ENCODE data around the gene TUBE1.
"Not testable (repeated sequence)": the region's sequence is repeated elsewhere in the genome, so short reads cannot be mapped to it uniquely, and the experiment has no call there.

DNA sequence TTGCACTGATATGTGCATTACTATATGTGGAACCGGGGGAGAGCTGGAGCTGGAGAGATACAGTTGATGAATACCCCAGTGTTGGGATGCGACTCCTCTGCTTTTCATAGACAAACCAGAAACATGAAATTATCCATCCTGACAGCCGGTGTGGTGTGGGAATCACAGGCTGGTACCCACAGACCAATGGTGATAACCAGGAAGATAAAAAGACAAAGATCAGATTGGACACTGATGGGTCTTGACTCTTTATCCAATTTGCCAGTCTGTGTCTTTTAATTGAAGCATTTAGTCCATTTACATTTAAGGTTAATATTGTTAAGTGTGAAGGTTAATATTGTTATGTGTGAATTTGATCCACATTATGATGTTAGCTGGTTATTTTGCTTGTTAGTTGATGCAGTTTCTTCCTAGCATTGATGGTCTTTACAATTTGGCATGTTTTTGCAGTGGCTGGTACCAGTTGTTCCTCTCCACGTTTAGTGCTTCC lies 36.0 kb downstream of the TUBE1 start:
- TF ChIP-seq, protein P1, sequence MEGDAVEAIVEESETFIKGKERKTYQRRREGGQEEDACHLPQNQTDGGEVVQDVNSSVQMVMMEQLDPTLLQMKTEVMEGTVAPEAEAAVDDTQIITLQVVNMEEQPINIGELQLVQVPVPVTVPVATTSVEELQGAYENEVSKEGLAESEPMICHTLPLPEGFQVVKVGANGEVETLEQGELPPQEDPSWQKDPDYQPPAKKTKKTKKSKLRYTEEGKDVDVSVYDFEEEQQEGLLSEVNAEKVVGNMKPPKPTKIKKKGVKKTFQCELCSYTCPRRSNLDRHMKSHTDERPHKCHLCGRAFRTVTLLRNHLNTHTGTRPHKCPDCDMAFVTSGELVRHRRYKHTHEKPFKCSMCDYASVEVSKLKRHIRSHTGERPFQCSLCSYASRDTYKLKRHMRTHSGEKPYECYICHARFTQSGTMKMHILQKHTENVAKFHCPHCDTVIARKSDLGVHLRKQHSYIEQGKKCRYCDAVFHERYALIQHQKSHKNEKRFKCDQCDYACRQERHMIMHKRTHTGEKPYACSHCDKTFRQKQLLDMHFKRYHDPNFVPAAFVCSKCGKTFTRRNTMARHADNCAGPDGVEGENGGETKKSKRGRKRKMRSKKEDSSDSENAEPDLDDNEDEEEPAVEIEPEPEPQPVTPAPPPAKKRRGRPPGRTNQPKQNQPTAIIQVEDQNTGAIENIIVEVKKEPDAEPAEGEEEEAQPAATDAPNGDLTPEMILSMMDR (IDR thresholded peaks at IDR 0.05), result not testable (repeated sequence)
- TF ChIP-seq ZFX (IDR thresholded peaks at IDR 0.05; ENCODE audit: borderline replicate concordance), result not testable (repeated sequence)
